Stimulated activated CD4-positive, alpha-beta T cell treated with anti-CD3 and anti-CD28 coated beads, Interleukin-4, amount 100 ng/mL, for 4 hours (primary cell): ENCODE results near the gene APOBEC3F.
A peak's percentile ranks its signal among the peaks of the same experiment; 100 is the strongest.
"Not testable (repeated sequence)": the region's sequence is repeated elsewhere in the genome, so short reads cannot be mapped to it uniquely, and the experiment has no call there.

Source experiments
- DNase-seq, 2 experiments: peaks; one replicate each; pipeline ENCODE4 v3.0.0-alpha.2; 2020

The APOBEC3F gene

GRCh38 chr22:39040538-39041296, at the start of gene APOBEC3F:
APOBEC3F (plus strand) TSS chr22:39040864; CDS start chr22:39040961, 97 bp downstream.
- DNase-seq = peak; percentile 53 to 67

- not testable (repeated sequence) for DNase-seq
These were observed 47.7 kb upstream of the APOBEC3F start for GRCh38 chr22:38992871-38993371.

- no peak for DNase-seq
These were observed 44.6 kb upstream of the APOBEC3F start for GRCh38 chr22:38996105-38996504.

- DNase-seq = no peak
These were observed 43.1 kb upstream of the APOBEC3F start for GRCh38 chr22:38997518-38997917.

GRCh38 chr22:39003165-39003638, 37.5 kb upstream of the APOBEC3F start:
- peak; percentile 59 to 65 for DNase-seq

GRCh38 chr22:39007177-39007576, 33.5 kb upstream of the APOBEC3F start:
- DNase-seq = no peak

- DNase-seq = not testable (repeated sequence)
These were observed 32.3 kb upstream of the APOBEC3F start for GRCh38 chr22:39008271-39008850.

- no peak for DNase-seq
These were observed 29.7 kb upstream of the APOBEC3F start for GRCh38 chr22:39010946-39011345.

- DNase-seq = no peak
These were observed 27.8 kb upstream of the APOBEC3F start for GRCh38 chr22:39012533-39013511.

GRCh38 chr22:39013561-39013941, 27.1 kb upstream of the APOBEC3F start:
- not testable (repeated sequence) for DNase-seq

GRCh38 chr22:39013942-39014722, 26.5 kb upstream of the APOBEC3F start, which contains the start of gene APOBEC3C:
APOBEC3C (plus strand) TSS chr22:39014257; CDS start chr22:39014363, 106 bp downstream.
- DNase-seq = peak; percentile 64 to 74

GRCh38 chr22:39014723-39015121, 25.9 kb upstream of the APOBEC3F start:
- not testable (repeated sequence) for DNase-seq

- DNase-seq = no peak
These were observed 24.1 kb upstream of the APOBEC3F start for GRCh38 chr22:39016592-39016991.

GRCh38 chr22:39017596-39018365, 22.9 kb upstream of the APOBEC3F start:
- DNase-seq = no peak

- not testable (repeated sequence) for DNase-seq
These were observed 20.5 kb upstream of the APOBEC3F start for GRCh38 chr22:39020021-39020651.

- no peak for DNase-seq
These were observed 19.0 kb upstream of the APOBEC3F start for GRCh38 chr22:39021552-39022250.

- no peak for DNase-seq
These were observed 15.9 kb upstream of the APOBEC3F start for GRCh38 chr22:39024519-39025308.

GRCh38 chr22:39026509-39027150, 14.0 kb upstream of the APOBEC3F start:
- no peak for DNase-seq

- DNase-seq = no peak
These were observed 12.9 kb upstream of the APOBEC3F start for GRCh38 chr22:39027717-39028116.
